ENCODE data around the gene CACNB3.

- TF ChIP-seq, protein P1, sequence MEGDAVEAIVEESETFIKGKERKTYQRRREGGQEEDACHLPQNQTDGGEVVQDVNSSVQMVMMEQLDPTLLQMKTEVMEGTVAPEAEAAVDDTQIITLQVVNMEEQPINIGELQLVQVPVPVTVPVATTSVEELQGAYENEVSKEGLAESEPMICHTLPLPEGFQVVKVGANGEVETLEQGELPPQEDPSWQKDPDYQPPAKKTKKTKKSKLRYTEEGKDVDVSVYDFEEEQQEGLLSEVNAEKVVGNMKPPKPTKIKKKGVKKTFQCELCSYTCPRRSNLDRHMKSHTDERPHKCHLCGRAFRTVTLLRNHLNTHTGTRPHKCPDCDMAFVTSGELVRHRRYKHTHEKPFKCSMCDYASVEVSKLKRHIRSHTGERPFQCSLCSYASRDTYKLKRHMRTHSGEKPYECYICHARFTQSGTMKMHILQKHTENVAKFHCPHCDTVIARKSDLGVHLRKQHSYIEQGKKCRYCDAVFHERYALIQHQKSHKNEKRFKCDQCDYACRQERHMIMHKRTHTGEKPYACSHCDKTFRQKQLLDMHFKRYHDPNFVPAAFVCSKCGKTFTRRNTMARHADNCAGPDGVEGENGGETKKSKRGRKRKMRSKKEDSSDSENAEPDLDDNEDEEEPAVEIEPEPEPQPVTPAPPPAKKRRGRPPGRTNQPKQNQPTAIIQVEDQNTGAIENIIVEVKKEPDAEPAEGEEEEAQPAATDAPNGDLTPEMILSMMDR (conservative IDR thresholded peaks at IDR 0.05 in 1 of 2, IDR thresholded peaks at IDR 0.05 in 1 of 2; ENCODE audit: extremely low read depth in 1 of 2, insufficient read depth in 1 of 2, low read depth in 1 of 2, low read length in 2 of 2) = no peak
- no peak for TF ChIP-seq EZH2 (IDR thresholded peaks at IDR 0.05; ENCODE audit: borderline replicate concordance, low read length)
Observed at GRCh38 chr12:48771588-48772112, 46.6 kb upstream of the CACNB3 start.
